Activated CD4-positive, alpha-beta T cell treated with anti-CD3 and anti-CD28 coated beads, Interleukin-2, amount 50 U/mL, for 16 hours (primary cell): ENCODE data around the gene PRKACA.

Experiments
- DNase-seq: peaks from one replicate; pipeline ENCODE4 v3.0.0-alpha.2; 2020

Gene PRKACA

DNA sequence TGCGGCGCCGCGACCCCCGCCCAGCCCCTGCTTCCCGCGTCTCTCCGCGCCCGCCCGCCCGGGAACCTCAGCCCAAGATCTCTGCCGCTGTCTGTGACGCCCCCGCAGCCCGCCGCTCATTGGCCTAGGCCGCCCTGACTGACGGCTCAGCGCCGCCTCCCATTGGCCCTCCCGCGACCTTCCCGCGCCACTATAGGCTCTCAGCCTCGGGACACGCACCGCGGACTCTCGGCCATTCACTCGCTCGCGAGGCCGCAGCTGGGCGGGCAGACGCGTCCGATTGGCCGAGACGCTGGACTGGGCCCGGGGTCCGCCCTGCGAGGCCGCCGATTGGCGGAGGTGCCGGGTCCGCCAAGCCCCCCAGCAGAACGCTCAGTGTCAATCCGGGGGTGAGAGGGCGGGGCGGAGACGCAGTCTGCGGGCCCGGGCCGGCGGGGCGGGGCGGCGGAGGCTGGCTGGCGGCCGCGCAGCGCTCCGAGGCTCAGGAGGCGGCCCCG is at the start of gene PRKACA:
TSS of gene PRKACA (minus strand) at position 95 of the 497 bp plus-strand sequence. CDS start 215 bp downstream, outside the sequence.
- DNase-seq, result peak; percentile 99

DNA sequence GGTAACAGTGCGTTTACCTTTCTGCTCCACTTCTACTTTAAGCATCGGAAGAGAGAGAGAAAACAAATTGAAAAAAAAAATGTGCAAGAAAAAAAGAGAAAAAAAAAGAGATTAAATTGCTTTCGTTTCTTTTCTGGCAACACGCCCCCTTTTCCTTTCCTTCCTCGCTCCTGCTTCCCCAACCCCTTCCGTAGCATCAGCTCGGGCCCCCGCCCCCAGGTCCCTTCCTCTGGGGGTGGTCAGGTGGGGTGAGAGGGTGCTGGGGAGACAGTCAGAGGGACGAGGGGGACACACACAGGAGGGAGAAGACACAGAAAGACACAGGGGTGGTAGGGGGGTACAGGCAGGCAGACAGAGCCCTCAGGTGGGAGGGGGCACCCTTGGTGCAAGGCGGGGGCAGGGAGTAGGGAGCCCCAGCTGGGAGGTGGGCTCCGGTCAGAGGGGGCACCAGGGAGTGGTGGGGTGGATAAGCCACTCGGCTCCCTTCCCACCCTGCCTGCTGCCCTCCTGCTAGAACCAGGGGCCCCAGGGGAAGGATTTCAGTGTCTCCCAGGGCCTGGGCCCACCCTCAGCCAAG is 49.5 kb upstream of the PRKACA start:
- DNase-seq, result no peak

DNA sequence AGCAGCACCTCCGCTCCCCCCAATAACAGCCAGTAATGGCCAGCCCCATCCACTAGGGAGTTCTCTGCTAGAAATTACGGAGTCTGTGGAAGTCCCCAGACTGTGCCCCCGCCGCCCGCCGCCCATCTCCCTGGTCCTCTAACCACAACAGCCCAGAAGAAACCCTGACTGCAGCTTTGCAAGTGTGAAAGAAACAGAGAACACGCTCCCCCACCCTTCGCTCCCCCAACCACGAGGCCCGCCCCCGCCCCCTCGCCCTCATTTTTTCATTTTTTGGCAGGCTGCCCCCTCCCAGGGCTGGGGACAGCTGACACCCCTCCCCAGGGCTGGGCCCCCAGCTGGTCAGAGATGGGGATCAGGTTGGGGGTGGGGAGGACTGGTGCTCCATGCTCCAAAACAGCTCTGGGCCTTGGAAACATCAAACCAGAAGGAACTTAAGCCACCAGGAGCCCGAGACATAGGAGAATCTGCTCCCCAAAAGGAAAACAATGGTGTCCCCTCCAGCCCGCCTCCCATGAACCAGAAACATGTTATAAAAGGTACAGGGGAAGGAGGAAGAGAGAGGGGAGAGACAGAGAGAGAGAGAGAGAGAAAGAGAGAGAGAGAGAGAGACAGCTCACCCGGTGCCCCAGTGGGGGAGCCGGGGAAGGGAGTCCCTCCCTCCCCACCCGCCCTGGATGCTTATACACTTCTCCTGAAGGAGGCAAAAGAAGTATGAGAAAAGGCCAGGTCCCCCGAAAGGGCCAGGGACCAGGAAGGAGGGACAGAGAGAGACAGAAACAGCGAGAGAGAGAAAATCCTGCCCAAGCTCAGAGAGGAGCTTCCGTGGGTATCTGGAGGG is 48.6 kb upstream of the PRKACA start:
- no peak for DNase-seq

DNA sequence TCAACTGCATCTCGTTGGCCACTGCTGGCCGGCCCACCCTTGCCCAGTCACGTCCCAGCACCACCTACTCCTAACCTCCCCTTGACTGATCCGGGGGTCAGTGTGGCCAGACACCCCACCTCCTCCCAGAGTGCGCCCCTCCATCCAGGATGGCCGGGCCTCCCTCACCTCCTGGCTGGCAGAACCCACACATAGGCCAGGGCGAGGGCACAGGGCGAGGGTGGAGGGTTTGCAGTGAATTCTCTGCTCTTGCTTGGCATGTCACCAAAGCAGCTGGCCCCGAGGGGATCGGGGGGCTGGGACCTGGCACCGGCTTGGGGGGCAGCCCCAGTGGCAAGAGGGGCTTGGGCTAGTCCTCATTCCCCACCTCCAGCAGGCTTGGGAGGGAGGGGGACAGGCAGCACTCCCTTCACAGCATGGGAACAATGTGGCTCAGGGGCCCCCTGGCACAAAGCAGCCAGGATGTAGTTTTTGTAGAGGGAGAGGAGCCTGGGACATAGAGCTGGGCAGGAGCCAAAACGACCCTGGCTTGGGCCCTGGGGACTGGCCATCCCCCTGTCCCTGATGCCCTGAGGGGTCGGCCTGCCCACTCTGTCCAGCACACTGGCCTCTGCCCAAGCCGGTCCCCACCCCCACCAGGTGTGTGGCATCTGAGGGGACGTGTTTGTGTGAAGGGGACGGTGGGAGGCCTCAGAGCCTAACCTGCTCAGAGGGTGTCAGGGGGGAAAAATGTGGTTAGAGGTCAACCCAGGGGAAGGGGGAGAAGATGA is 47.3 kb upstream of the PRKACA start:
- DNase-seq, result no peak

DNA sequence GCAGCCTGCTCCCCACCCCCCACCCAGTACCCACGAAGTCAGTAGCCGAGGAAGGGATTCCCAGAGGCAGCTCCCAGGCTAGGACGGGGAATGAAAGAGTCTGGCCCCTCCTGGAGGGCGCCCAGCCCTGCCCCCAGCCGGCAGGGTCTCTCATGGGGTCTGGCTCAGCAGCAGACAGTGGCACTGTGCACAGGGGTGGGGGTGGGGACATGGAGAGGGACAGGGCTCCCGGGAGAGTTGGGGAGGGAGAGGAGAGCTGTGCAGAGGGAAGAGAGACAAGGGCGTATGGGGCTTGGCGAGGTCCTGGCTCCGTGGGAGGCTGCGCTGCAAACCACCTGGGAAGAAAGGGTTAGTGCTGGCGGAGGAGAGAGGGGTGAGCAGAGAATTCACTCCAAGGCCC is 46.5 kb upstream of the PRKACA start:
- DNase-seq, result no peak

DNA sequence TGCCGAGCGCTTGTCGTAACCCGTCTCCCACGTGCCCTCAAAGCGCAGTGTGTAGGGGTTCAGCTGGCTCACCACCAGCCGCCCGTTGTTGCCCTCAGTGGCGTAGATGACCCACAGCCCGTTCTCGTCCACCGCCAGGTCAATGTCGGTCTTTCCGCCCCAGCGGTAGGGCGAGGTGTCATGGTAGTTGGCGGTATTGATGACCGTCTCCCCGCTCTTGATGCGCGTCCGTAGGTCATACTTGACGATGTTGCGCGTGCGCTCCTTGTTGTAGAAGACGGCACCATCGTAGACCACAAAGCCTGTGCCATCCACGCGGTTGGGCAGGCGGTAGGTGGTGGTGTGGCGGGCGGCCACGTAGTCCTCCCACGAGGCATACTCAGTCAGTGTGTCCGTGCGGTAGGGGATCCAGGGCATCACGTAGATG is 45.3 kb upstream of the PRKACA start:
- no peak for DNase-seq

DNA sequence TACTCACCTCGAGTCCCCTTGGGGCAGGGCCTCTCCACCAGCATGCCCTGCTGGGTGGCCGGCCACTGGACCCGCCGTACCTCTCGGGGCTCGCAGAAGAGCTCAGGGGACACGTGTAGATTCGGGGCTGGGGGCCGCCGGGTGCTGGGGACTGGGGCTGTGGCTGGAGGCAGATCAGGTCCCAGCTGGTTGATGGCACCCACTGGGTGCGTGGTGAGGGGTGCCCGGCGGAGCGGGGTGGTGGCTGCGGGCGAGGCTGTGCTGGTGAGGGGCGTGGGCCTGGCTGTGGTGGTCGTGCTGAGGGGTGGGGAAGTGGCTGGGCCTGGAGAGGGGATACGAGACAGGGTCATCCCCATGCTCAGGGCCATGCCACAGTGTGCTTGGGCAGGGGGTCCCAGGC is 43.7 kb upstream of the PRKACA start:
- no peak for DNase-seq

DNA sequence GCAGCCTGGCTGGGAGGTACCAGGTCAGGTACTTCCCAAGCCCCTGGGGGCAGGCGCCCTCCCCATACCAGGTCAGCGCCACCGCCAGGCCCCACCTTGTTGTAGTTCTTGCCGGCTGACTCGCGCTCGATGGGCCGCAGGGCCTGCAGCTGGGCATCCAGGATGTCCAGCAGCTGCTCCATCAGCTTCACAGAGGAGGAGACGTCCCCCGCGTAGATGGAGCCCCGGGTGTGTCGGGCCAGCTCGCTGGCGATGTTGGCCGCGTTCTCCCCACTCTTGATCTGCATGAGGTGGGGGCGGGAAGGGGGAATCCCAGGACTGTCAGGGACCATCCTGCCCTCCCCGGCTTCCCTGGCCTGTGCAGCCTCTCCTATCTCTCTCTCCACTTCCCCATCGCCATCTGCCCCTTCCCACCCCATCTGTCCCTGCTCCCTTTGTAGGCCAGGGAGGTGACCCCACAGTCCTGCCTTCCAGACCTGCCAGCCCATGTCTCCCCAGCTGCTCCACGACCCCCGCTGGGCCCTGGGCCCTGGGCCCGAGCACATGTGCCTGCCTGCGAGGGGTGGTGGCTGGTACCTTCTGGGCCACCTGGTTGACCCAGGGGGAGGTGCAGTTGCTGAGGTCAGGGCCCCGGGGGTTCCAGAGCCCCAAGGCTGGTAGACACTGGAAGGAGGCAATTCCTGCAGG is 42.6 kb upstream of the PRKACA start:
- no peak for DNase-seq

DNA sequence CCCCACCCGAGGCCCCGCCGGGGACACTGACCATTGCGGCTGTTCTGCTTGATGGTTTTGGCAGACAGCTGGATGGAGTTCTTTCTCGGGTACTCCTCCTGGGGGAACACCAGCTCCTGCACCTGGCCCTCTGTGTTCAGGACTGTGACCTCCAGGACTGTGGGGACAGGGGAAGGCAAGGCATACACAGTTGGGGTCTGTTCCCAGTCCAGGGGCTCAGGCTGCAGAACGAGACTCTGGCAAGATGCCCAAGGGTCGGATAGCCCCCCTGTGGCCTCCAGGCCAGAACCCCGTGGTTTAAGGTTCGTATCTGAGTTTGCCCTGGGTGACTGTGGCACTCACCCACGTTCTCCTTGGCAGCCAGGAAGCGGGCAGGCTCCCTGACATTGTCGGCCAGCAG is 41.5 kb upstream of the PRKACA start:
- DNase-seq, result no peak

DNA sequence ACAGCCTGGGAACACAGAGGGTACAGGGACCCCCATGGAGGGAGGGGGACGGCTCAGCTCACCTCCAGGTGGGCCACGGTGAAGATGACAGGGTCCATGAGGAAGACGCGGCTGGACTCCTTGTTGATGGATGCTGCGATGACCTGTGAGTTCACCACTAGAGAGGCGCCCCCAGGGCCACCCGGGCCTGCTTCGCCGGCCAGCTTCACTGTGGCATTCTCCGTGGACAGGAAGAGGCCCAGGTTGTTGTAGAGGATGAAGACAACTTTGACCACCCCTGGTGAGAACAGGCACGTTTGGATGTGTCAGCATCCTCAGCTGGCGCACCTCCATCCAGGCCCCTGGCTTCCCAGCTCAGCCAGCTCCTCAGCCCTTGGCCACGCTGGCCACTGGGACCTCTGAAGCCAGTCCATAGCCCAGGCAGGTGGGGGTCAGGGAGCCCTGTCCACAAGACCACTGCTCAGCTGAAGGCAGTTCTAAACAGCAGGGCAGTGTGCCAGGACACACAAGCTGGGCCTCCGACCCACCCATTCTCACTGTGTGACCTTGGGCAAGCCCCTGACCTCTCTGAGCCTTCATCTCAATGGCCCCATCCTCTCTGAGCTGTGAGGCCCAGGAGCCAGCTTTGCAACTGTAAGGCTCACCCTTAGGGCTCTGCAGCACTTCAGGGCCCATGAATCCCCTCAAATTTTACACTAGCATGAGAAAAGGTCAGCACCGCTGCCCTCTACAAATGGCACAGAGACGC is 40.9 kb upstream of the PRKACA start:
- no peak for DNase-seq

DNA sequence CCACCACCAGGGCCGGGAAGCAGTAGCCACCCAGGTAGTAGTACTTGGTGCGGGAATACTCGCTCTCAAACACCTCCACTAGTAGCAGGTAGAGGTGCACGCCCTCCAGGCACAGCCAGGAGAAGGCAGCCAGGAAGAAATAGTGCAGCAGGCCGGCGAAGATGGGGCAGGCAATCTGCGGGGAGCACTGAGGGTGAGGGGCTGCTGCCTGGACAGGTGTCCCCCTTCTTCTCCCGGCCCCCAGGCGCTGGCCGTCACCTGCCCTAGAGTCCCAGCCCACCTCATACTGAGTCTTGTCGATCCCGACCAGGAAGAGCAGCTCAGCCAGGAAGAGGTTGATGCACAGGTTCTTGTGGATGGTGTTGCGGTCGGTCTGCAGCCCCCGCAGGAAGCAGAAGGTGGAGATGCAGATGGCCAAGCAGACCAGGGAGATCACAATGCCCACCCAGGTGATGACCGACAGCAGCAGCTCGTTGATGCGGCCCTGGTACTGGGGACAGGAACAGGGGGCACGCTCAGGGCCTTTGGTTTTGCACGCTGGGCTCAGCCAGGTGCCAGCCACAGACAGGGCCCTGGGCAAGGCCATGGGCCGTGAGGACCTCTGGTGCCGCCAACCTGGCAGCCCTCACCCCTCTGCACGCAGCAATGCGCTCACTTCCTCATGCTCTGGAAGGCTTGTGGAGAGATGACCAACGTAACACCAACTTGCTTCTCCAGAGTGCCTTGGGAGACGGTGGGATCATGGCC is 39.6 kb upstream of the PRKACA start:
- DNase-seq, result no peak

DNA sequence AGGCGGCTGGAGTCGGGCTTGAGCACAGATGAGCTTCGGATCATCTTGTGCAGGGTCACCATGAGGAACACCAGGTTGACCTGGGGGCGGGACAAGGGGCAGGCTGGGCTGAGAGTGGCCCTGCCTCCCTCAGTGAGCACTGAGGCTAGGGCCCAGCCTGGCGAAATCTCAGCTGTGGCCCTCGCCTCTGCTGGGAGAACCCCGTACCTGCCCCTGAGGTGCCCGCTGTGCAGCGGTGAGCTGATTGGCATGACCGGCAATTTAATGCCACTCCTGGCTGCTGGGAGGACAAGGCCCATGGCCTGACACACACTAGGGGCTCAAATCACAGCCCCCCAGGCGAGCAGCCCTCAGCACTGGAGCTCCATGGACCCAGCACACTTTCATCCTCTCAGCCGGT is 38.6 kb upstream of the PRKACA start:
- DNase-seq, result no peak

DNA sequence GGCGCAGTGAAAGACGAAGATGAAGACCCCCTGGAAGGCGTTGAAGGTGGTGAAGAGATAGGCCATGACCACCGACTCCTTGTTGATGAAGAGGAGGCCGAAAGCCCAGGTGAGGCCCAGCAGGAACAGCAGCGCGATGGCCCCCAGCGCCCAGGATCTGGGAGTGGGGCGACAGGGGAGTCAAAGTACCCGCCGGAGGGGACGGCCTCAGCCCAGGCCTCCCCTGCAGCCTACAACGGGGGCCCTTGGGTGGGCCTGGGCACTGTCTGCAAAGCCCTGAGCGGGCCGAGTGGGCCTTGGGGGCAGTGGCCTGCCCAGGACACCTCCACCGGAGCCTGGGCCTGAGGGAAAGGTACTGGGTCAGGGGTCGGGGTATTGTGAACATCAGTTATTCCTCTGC is 37.8 kb upstream of the PRKACA start:
- DNase-seq, result no peak

DNA sequence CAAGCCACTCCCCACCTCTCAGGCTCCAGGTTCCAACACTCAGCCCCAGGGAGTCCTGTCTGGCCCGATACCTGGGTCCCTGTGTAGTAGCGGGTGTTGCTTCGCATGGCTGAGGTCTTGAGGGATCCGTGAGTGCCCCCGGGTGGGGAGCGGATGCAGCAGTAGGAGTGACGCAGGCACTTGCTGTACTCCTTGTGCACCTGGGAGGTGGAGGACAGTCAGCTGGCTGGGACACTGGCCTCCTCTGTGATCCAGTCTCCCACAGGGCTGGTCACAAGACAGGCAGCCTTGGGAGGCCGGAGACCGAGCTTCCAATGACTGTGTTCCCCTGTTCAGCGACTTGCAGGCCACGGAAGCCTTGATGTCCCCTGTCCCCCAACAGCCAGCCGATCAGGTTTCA is 35.2 kb upstream of the PRKACA start:
- no peak for DNase-seq

DNA sequence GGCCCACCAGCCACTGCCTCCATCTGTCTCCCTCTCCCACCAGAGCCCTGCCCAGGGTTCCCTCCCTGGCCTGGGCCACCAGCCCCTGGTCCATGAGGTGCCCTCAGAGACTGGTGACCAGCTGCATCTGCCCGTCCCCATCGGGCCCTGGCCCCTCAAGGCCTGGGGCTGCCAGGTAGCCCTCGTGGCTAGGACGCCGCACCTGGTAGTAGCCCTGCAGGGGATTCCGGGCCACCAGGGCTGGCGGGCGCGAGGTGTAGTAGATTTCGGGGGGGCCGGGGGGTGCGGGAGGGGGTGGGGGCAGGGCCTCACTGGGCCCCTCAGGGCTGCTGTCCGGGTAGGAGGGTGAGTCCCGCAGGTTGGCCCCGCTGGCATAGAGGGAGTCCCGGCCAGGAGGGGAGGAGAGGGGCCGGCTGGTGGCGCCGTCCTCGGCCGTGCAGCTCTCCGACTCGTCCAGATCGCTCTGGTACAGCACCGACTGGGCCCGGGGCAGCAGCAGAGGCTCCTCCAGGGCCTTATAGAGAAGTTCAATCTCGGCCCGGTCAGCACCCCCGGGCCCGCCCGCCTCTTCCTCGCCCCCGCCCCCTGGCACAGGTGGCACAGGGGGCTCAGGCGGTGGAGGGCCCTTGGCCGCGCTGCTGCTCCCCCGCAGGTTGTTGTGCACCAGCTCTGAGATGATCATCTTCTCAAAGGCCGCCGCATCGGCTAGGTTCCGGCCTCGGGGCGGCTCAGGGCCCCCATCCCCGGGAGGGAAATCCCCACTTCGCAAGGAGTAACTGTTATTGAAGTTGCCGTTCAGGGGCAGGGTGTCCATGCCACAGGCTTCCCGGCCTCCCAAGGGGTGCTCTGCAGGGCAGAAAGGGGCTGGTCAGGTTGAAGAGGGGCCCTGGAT is 33.5 kb upstream of the PRKACA start:
- DNase-seq, result no peak

DNA sequence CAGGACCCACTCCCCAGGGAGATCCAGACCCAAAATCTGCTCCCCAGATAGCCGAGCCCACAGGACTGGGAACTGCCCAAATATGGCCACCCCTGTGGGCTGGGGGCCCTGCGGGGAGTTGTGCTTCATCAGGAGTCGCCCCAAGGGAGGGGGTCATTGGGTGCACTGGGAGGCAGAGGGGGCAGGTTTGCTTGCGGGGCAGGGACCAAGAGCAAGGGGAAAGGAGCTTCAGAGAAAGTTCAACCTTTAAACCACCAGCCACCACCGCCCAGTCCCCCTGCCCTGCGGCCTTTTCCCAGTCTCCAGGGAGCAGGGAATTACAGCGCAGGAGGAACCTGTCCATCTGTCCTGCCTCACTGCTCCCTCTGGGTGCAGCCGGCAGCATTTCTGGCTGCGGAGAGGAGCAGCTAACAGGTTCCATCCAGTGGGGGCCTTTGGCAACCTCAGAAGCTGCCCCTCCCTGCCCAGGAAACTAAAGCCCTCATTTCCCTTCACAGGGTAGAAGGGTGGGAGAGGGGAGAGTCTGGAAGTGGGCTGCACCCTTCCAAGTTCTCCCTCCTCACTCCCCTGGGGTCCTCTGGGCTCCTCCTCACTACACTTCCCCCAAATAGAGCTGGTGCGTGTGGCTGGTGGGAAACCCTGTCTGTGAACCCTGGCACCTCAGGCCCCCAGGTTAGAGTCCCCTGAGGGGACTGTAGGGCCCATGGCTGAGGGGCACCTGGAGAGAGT is 32.6 kb upstream of the PRKACA start:
- no peak for DNase-seq

DNA sequence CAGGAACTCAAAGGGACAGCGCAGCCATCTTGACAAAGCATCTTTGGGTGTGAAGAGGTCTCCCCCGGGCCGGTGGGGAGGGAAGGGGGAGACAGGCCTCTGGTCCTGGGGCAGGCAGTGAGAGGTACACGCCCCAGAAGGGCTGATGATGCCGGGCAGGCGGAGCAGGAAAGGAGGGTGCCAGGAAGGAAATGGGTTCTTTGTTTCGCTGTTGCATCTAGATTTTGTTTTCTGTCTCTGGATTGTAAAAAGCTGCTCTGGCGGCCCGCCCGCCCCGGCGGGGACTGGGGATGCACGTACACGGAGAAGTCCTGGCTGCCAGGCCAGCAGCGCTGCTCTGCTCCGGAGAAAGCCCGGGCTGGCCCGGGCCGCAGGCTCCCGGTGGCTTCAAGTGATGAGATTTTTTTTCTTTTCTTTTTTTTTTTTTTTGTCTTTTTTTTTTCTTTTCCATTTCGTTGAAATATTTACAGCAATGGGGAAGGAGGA is 32.0 kb upstream of the PRKACA start:
- peak; percentile 43 for DNase-seq

DNA sequence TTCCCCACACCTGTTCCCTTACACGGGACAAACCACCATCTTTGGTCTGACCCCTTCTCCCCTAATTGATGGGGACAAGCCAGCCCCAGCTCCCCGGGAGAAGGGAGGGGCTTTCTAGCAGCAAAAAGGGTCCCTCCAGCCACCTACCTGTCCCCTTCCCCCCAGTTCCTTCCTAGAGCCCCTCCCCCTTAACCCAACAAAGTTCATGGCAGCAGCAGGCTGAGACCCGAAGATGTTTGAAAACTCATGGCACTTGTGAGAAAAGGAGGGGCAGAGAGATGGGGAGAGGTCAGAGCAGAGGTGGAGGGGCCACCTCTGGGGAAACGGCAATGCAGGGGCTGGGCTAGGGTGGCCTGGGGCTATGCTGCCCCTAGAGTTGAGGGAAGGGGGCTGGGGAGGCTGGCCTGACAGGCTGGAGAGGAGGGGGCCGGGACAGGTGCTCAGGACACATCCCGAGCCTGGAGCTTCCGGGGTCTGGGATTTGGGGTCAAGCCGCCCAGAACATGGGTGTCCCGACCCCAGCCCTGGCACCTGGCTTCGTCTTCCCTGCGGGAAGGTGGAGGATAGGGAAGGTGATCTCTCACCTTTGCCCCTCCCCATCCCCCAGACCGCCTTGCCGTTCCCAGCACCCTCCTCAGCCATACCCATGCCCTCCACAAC is 31.3 kb upstream of the PRKACA start:
- DNase-seq, result no peak
